ENCODE measurements around the gene CTDSPL.

Gene CTDSPL

GRCh38 chr3:37909067-37909911 lies 47.6 kb downstream of the CTDSPL start:
- peak; percentile 17 for DNase-seq (ENCODE audit: low read depth)
- no peak for TF ChIP-seq CTCF (IDR thresholded peaks at IDR 0.05; ENCODE audit: insufficient read depth, low read depth, low read length, missing control alignments)
- no peak overlapping the region for H3K4me3 ChIP-seq (ENCODE audit: low read length)

DNA sequence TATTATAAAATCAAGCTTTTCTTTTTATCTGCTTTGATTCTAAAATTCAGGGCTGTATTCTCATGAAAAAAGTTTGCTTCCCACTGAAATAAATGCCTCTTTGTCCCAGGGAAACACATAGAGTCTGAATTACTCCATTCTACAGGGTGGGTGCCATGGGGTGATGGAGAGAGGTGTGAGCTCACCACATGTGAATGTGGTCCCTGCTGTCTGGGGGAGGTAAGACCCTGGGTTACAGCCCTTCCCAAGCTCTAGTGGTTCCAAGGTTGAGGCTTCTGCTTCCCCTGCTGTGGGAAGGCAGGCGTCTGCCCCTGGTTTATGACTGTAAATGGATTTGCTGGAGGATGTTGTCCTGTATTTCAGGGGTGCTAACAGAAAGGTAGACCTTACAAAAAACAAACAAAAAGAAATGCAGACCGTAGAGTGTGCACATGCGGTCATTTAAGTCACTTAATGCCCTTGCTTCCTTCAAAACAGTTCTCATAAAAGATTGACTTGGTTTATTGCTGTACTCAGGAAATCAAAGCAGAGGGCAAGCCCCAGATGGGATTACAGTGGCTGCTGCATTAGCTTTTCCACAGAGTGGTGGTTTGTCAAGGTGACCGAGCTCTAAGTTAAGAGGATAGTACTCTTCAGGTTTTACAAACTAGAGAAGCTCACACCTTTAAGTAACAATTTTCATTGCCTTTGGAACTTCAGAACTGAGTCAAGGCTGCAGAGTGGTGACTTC lies 49.2 kb downstream of the CTDSPL start:
- H3K4me3 ChIP-seq (ENCODE audit: low read length) = no peak overlapping the region
- no peak for TF ChIP-seq CTCF (IDR thresholded peaks at IDR 0.05; ENCODE audit: insufficient read depth, low read depth, low read length, missing control alignments)
- no peak for DNase-seq (ENCODE audit: low read depth)

- no peak overlapping the region for H3K4me3 ChIP-seq (ENCODE audit: low read length)
- peak; percentile 46 for TF ChIP-seq CTCF (IDR thresholded peaks at IDR 0.05; ENCODE audit: insufficient read depth, low read depth, low read length, missing control alignments)
- peak; percentile 51 for DNase-seq (ENCODE audit: low read depth)
These were observed 50.5 kb downstream of the CTDSPL start for GRCh38 chr3:37912052-37912733.

- TF ChIP-seq CTCF (IDR thresholded peaks at IDR 0.05; ENCODE audit: insufficient read depth, low read depth, low read length, missing control alignments) = no peak
- DNase-seq (ENCODE audit: low read depth) = no peak
These were observed 51.8 kb downstream of the CTDSPL start for GRCh38 chr3:37913522-37913921.

GRCh38 chr3:37916685-37917084 lies 55.0 kb downstream of the CTDSPL start:
- TF ChIP-seq CTCF (IDR thresholded peaks at IDR 0.05; ENCODE audit: insufficient read depth, low read depth, low read length, missing control alignments) = no peak
- no peak for DNase-seq (ENCODE audit: low read depth)
- no peak overlapping the region for H3K4me3 ChIP-seq (ENCODE audit: low read length)

More at GRCh38 chr3:37913522-37913921, 51.8 kb downstream of the CTDSPL start:
- H3K4me3 ChIP-seq (ENCODE audit: low read length) = no peak overlapping the region

GRCh38 chr3:37918627-37919026 lies 56.9 kb downstream of the CTDSPL start:
- TF ChIP-seq CTCF (IDR thresholded peaks at IDR 0.05; ENCODE audit: insufficient read depth, low read depth, low read length, missing control alignments) = no peak
- H3K4me3 ChIP-seq (ENCODE audit: low read length) = no peak overlapping the region
- DNase-seq (ENCODE audit: low read depth) = no peak
